GM19395 (cell line): ENCODE results near the gene EBPL.

Experiments
- ATAC-seq: cut with Tn5 transposase; IDR thresholded peaks from one replicate; pipeline ENCODE4 v1.9.1; 2021; ENCODE audit warnings: mild to moderate bottlenecking, moderate library complexity; ENCODE audit not compliant: unreplicated experiment

EBPL gene

GRCh38 chr13:49676581-49677298 is 14.5 kb downstream of the EBPL start:
- ATAC-seq = no peak

DNA sequence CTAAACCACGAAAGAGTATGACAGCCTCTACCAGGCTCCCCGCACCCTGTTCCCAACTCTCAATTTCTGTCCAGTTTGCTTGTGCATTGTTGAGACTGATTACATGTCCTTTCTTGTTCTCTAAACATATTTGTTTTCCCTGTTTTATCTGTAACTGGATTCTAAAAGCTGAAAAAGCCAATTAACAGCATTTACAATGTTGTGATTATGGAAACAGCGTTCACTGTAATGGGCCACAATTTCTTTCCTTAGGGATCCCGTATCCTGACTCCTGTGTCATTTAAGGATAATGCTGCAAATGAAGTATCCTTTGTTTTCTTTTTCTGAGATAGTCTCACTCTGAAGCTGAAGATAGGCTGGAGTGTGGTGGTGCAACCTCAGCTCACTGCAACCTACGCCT is 20.5 kb downstream of the EBPL start:
- no peak for ATAC-seq

- peak; percentile 78 for ATAC-seq
Observed at GRCh38 chr13:49669735-49670309, 21.5 kb downstream of the EBPL start.

DNA sequence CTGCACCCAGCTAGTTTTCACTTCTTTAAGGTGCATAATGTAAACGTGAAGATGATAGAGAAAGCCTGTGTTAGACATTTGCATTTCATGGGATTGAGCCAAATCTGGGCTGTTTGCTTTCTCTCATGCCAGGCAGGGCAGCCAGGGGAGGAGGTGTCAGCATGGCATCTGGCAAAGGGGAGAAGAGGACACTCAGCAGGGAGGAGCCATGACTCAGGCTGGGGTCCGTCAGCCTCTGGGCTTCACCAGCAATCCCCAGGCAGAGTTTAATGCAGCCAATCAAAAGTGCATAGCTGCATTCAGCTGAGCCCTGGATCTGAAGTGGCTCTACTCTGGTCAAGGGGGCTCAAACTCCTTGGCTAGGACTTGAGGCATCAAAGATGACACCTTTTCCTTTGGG is 23.5 kb downstream of the EBPL start:
- ATAC-seq = no peak

GRCh38 chr13:49664606-49665005 is 26.7 kb downstream of the EBPL start:
- ATAC-seq = no peak

DNA sequence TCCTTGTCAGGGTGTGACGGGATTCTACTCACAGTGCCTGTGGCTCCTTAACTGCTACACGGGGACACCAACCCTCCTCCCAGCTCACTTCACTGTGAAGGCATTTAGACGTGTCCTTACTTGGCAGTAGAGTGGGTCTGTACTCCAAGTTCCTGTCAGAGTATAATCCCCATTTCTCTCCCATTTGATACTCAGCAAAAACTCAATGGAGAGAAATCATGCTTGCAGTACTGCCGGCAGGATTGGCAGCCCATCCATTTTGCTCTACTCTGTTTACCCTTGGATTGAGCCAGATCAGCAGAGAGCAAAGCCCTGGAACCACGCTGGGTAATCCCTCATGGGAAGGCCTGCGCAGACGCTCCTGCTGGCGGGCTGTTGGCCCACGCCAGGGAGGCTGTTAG is 34.0 kb downstream of the EBPL start:
- ATAC-seq = no peak

- no peak for ATAC-seq
Observed at GRCh38 chr13:49655906-49656305, 35.4 kb downstream of the EBPL start.

DNA sequence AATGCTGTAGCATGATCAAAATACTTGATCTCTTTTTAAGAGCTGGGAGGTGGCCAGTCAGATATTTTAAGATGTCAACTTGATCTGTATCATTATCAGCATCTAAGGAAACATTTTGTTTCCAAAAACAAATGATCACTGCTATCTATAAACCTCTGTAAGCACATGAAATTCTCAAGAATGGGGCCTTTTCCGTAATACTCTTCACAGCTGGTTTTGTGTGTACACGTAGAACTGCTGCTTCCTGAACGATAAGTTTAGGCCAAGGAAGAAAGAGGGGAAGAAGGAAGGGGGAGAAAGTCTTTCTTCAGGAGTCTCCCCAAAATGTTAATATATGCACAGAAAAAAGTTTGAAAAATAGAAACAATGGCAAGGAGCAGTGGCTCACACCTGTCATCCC is 37.3 kb downstream of the EBPL start:
- no peak for ATAC-seq

GRCh38 chr13:49653478-49653877 is 37.8 kb downstream of the EBPL start:
- no peak for ATAC-seq

DNA sequence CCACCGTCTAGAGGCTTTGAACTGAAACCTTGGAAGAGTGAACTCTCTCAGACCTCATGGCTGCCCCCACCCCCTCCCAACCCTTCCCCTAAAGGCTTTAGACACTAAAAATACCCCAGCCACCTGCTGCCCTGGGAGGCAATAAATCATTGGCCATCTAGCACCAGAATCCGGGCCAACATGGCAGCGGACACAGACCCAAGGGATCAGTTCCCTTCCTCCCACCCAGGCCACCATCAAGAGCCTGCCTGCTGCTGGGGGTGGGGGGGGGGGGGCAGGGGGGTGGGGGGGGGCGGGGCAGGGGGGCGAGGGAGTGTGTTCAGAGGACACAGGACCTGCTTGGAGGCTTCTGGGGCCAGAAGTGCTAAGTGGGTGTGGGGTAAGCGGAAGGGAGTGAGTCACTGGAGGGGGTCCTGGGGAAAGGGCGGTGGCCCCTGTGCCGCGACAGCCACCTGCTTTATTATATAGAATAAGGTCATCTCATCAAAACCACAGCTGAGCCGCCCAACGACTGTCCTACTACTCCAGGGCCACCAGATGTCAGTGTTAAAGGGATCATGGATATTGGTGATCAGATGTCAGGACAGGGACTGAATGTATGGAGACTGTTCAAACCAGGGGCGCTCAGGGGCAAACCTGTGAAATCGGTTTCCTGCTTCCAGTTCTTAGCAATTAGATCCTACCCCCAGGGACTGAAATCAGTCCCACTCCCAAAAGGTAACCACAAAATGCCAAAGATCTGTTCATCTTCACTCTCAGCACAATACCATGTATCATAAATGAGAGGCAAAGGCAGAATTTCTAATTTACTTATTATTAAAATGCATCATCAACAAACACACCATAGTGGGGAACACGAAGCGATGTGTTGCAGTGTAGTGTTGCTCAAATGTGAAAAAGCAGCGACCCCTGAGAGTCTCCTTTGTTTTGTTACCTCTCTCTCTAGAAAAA is 38.7 kb downstream of the EBPL start:
- ATAC-seq = no peak

DNA sequence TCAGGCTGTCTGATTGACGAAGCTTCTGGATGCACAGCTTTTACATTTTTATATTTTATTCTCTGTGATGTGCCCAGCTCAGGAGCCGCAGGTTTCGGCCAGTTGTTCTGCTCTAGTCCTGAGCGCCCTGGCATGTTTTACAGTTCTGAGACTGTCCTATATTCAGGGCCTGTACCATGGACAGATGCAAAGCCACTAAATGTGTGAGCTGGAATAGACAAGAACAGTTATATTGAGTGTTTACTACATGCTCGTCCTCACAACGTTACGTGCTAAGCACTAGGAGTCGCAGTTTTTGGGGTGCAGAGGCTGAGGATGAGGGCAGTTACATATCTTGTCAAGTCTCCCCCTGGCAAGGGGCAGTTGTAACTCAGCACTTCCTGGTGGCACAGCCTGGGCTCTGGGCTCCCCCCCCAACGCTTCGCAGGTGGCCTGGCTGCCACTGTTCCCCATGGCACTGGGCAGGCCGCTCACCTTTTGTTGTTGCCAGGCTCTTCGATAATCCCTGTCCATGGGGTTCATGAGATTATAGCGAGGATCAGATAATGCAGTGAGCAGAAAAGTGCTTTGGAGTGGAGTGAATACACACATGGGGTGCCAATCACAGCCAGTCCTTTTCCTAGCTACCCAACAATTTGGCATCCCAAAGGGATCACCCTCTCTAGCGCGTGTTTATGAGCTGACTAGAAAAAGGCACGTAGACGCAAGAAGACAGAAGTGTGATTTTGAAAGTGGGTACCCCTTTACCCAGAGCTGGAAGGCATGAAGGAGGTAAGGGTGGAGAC is 39.5 kb downstream of the EBPL start:
- ATAC-seq = no peak

DNA sequence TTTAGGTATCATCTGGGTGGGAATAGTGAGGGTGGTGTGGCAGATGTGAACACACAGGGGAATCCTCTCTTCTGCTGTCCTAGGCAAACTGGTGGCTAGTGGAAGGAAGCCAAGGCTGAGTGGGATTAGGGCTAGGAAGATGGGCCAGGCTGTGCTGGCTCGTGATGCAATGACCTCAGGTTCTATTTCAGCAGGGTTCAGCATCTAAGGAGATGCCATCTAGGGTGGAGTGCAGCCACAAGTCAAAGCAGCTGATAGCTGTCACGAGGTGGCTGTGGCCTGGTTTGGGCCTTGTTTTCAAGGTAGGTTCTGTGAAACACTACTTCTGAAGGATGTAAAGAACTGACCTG is 41.3 kb downstream of the EBPL start:
- no peak for ATAC-seq

DNA sequence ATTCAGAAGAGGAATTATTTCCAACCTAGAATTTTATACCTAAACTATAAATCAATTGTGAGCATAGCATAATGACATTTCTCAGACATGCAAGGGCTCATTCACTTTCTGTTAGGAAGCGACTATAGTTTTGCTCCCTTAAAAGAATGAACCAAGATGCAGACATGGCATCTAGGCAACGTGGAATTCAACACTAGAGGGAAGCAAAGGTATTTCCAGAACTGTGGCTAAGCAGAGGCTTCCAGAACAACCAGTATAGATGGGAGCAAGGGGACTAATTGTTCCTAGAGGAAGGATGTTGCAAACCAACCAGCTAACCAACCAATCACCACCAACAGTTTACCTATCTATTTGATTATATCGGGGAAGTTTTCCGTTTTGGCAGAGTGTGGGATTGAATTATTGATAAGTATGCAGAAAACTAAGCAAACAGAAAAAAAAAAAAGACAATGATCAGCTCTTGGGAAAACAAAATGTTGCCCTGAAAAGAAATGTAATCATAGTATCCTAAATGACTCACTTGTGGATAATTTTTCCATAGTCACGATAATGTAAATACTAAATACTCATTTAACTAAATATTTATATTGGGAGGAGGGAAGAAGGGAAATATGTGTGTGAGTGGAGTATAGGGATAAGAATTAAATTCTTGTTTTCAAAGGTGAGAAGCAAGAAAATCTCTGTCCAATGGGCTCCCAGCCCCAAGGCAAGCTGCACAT is 41.9 kb downstream of the EBPL start:
- ATAC-seq = no peak

GRCh38 chr13:49646688-49647087 is 44.6 kb downstream of the EBPL start:
- ATAC-seq = no peak

- no peak for ATAC-seq
Observed at GRCh38 chr13:49645451-49645850, 45.8 kb downstream of the EBPL start.

GRCh38 chr13:49643035-49643646 is 48.1 kb downstream of the EBPL start:
- ATAC-seq = peak; percentile 68

GRCh38 chr13:49641801-49642291 is 49.4 kb downstream of the EBPL start:
- no peak for ATAC-seq

DNA sequence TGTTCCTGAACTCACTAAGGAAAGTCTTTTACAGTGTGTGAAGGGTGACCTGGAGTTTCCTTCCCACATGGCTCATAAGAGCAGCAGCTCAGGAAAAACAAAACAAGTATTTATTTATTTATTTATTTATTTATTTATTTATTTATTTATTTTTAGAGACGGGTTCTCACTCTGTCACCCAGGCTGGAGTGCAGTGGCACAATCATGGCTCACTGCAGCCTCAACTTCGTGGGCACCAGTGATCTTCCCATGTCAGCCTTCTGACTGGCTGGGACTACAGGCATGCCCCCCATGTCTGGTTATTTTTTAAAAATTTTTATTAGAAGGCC is 52.6 kb downstream of the EBPL start:
- no peak for ATAC-seq

- ATAC-seq = no peak
Observed at GRCh38 chr13:49638030-49638743, 53.1 kb downstream of the EBPL start.
